IPS-18a (cell line): ENCODE results near the gene HYOU1.

Source experiments
- H3K27ac ChIP-seq: one replicate; pipeline ENCODE4 v1.5.1; 2013; ENCODE audit warnings: low read length
- H3K27me3 ChIP-seq: one replicate; pipeline ENCODE4 v1.6.1; 2013; ENCODE audit warnings: mild to moderate bottlenecking, low read length; ENCODE audit not compliant: control insufficient read depth, insufficient read depth
- H3K36me3 ChIP-seq: one replicate; pipeline ENCODE4 v1.6.1; 2013; ENCODE audit warnings: low read depth, low read length; ENCODE audit not compliant: control insufficient read depth
- H3K4me1 ChIP-seq: one replicate; pipeline ENCODE4 v1.6.1; 2013; ENCODE audit warnings: low read depth, low read length; ENCODE audit not compliant: control insufficient read depth
- H3K4me3 ChIP-seq: one replicate; pipeline ENCODE4 v1.5.1; 2013; ENCODE audit warnings: low read length
- H3K9ac ChIP-seq: one replicate; pipeline ENCODE4 v1.6.1; 2013; ENCODE audit warnings: mild to moderate bottlenecking, low read length, moderate library complexity
- H3K9me3 ChIP-seq: one replicate; pipeline ENCODE4 v1.6.1; 2013; ENCODE audit warnings: low read depth, low read length; ENCODE audit not compliant: control insufficient read depth

Gene HYOU1

DNA sequence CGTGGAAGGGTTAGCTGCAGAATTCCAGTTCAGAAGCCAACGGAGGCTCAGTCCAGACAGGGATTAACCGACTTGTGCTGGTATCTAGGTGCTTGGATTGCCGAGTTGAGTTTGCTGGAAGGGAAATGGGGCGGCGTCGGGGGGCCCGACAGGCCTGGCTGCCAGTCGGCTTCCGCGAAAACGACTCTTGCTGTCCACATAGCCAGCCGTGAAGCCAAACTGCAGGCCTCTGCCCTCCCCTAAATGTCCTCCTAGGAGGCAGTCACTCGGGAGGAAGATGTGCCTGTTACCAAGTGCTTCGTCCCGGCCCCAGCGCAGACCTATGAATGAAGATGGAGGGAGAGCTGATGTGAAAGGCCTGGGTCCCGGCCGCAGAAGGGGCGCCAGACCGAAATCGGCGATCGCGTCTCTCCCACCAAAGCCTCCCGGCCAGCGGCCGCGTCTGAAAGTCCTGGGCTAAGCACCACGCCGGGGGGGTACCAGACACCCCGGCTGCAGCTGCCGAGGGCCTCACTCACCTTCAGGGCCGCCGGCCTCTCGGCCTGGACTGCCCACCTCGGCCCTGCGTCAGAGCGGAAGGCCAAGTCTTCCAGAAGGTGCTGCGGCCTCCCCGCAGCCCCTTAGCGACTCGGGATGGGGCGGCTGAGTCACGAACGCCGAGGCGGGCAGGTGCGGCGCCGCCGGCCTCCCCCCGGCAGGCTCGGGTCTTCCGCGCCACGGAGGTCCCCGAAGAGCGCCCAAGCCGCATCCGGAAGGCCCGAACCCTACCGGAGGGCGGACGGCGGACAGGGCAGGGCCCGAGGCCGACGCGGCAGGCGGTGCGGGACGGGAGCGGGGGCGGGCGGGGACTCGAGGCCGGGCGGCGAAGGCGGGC, 37.2 kb upstream of the HYOU1 start:
- no peaks in the 10 kb centered on the region for H3K27me3 ChIP-seq
- H3K36me3 ChIP-seq, result peaks cover 49% of the 10 kb centered on the region
- peak overlapping the region; percentile 97 for H3K9ac ChIP-seq
- peak overlapping the region; percentile 92 for H3K4me3 ChIP-seq
- no peaks in the 10 kb centered on the region for H3K9me3 ChIP-seq
- H3K4me1 ChIP-seq, result peaks cover 17% of the 10 kb centered on the region
- no peak overlapping the region for H3K27ac ChIP-seq

DNA sequence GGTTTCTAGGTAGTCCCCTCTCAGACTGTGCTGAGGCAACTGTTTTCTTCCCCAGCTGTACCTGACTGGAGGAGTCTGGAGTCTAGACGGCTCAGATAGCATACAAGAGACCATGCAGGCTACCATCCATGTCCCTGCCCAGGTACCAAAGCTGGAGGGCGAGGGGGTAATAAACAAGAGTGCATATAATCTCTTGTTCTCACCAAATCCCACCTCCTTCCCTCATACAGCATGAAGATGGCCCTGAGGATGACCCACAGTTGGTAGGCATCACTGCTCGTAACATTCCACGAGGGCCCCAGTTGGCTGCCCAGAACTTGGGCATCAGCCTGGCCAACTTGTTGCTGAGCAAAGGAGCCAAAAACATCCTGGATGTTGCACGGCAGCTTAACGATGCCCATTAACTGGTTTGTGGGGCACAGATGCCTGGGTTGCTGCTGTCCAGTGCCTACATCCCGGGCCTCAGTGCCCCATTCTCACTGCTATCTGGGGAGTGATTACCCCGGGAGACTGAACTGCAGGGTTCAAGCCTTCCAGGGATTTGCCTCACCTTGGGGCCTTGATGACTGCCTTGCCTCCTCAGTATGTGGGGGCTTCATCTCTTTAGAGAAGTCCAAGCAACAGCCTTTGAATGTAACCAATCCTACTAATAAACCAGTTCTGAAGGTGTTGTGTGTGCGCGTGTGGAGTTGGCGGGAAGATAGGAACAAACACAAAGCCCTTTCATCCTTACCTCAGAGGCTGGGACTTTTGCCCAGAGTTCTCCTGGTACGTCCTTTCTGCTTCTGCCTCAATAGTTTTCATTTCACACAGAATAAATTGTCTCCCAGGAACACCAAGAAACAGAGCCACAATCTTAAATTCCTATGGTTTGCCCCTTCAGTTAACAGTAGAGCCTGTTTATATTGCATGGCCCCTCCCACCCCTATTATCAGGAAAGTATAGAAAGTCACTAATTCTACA, 36.2 kb upstream of the HYOU1 start:
- H3K36me3 ChIP-seq, result peaks cover 43% of the 10 kb centered on the region
- no peak overlapping the region for H3K27ac ChIP-seq
- peak overlapping the region; percentile 92 for H3K4me3 ChIP-seq
- peak overlapping the region; percentile 97 for H3K9ac ChIP-seq
- no peaks in the 10 kb centered on the region for H3K9me3 ChIP-seq
- no peaks in the 10 kb centered on the region for H3K27me3 ChIP-seq
- H3K4me1 ChIP-seq, result peaks cover 17% of the 10 kb centered on the region

DNA sequence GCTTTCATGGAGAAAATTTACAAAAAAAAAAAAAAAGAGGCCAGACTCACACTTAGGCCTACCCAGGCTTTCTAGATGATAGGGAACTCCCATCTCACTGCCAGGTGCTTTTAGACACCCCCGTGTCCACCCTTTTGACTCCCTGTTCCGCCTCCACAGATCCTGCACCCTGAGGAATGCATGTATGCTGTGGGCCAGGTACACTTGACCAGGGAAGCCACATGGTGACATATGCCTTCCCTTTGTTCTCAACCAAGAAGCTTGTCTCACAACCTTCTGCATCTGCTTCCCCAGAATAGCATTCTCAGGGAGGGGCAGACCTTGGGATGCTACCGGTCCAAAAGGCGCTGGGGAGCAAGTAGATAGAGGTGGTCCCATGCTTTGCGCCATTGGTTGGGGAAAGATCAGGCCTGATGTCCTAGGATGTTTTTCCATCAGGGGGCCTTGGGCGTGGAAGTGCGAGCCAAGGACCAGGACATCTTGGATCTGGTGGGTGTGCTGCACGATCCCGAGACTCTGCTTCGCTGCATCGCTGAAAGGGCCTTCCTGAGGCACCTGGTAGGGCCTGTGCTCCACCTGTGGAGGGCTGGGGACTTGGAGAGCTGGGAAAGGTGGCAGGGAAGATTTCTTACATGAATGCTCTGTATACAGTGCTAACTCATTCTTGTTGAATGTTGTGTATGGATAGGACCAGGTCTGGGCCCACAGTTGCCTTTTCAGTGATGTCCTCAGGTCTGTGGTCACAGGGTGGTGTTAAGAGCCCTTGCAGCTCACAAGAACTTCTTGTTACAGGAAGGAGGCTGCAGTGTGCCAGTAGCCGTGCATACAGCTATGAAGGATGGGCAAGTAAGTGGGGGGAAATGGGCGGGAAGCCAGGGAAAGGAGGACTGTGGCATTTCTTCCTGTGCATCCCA, 35.2 kb upstream of the HYOU1 start:
- H3K27ac ChIP-seq, result no peak overlapping the region
- H3K4me1 ChIP-seq, result peaks cover 17% of the 10 kb centered on the region
- H3K9me3 ChIP-seq, result no peaks in the 10 kb centered on the region
- peak overlapping the region; percentile 97 for H3K9ac ChIP-seq
- H3K36me3 ChIP-seq, result peaks cover 34% of the 10 kb centered on the region
- H3K27me3 ChIP-seq, result no peaks in the 10 kb centered on the region
- peak overlapping the region; percentile 92 for H3K4me3 ChIP-seq

DNA sequence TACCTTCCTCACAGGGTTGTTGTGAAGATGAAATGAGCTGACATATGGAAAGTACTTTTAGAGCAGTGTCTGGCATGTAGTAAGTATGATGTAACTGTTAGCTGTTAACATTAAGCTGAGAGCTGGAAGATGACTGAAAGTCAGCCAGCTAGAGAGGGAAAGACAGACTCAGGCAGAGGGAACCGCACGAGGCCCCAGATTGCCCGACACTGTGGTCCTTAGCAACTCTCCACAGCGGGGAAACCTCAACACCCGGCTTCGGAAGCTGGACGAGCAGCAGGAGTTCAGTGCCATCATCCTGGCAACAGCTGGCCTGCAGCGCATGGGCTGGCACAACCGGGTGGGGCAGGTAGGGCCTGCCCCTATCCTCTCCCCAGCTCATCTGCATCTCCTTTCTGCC, 34.2 kb upstream of the HYOU1 start:
- Histone ChIP-seq H3K4me3 (no peak overlapping the region), H3K27ac (no peak overlapping the region), H3K27me3 (no peaks in the 10 kb centered on the region), H3K4me1 (peaks cover 17% of the 10 kb centered on the region), H3K9me3 (no peaks in the 10 kb centered on the region), H3K9ac (no peak overlapping the region), H3K36me3 (peaks cover 31% of the 10 kb centered on the region)

DNA sequence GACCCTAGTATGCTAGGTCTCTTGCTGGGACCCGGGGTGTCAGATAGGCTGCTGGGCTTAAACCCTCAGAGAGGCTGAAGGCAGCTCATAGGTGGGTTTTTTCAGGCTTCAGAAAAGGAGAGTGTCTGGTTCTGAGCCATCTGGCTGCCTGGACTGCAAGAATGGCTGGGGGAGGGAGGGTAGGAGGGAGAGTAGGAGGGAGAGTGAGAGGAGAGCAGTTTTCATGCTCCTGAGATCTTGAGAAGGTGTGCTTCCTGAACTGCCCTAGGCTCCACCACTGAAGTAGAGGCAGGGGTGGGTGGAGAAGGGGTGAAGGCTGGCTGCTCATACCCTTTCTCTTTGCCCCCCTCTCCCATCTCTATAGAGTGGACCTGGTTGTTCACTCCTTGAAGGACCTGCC, 32.3 kb upstream of the HYOU1 start:
- Histone ChIP-seq H3K4me1 (peaks cover 12% of the 10 kb centered on the region), H3K36me3 (peaks cover 31% of the 10 kb centered on the region), H3K9ac (no peak overlapping the region), H3K9me3 (no peaks in the 10 kb centered on the region), H3K27ac (no peak overlapping the region), H3K4me3 (no peak overlapping the region), H3K27me3 (no peaks in the 10 kb centered on the region)

DNA sequence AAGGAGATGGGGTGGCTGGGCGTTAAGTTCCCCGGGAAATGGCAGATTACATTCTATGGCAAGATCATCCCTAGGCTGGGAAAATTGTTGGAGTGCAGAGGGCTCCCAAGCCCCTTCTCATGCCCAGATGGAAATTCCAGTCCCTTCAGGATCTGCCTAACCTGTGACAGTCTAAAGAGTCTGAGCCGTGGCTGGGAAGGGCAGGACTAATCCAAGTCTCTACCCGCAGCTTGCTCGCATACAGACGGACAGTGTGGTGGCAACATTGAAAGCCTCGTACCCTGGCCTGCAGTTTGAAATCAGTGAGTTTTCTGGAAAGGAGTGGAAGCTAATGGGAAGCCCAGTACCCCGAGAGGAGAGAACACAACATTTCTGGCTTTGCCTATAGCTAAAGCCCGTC, 31.4 kb upstream of the HYOU1 start:
- Histone ChIP-seq H3K27me3 (no peaks in the 10 kb centered on the region), H3K9ac (no peak overlapping the region), H3K9me3 (no peaks in the 10 kb centered on the region), H3K27ac (no peak overlapping the region), H3K36me3 (peaks cover 25% of the 10 kb centered on the region), H3K4me1 (peaks cover 12% of the 10 kb centered on the region), H3K4me3 (no peak overlapping the region)

DNA sequence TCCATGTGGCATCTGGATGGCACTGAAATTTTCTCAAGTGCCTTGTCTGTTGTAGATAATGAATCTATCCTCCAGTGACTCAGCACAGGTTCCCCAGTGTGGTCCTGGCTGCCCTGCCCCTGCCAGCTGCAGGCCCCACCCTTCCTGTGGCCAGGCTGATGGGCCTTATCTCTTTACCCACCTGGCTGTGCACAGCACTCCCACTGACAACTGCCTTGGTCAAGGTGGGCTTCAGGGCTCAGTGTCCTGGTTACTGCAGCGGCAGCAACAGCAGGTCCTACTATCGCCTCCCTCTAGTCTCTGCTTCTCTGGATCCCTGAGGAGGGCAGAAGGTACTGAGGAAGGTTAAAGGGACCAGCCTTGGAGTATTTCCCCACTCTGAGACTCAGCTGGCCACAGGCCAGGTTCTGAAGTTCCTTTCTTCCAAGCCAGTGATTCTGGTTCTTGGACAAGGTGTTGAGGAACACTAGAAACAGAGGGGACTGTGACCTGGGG, 30.8 kb upstream of the HYOU1 start:
- Histone ChIP-seq H3K27ac (no peak overlapping the region), H3K9me3 (no peaks in the 10 kb centered on the region), H3K4me3 (no peak overlapping the region), H3K36me3 (peaks cover 19% of the 10 kb centered on the region), H3K27me3 (no peaks in the 10 kb centered on the region), H3K4me1 (peaks cover 8% of the 10 kb centered on the region), H3K9ac (no peak overlapping the region)

DNA sequence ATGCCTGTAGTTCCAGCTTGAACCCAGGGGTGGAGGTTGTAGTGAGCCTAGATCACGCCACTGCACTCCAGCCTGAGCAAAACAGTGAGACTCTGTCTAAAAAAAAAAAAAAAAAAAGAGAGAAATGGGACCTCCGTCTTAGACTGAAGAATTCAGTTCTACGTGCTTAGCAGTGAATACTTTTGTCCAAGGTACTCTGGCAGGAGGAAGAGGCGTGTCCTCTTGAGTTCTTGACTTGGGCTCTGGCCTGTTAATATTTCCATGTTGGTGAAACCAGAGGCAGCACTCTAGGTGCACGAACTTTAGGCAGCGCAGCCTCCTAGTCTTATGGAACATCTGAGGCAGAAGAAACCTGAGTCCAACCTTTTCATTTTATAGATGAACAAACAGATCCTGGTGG, 30.1 kb upstream of the HYOU1 start:
- peaks cover 2% of the 10 kb centered on the region for H3K4me1 ChIP-seq
- no peaks in the 10 kb centered on the region for H3K27me3 ChIP-seq
- H3K36me3 ChIP-seq, result peaks cover 13% of the 10 kb centered on the region
- H3K9ac ChIP-seq, result no peak overlapping the region
- no peaks in the 10 kb centered on the region for H3K9me3 ChIP-seq
- H3K4me3 ChIP-seq, result no peak overlapping the region
- H3K27ac ChIP-seq, result no peak overlapping the region

DNA sequence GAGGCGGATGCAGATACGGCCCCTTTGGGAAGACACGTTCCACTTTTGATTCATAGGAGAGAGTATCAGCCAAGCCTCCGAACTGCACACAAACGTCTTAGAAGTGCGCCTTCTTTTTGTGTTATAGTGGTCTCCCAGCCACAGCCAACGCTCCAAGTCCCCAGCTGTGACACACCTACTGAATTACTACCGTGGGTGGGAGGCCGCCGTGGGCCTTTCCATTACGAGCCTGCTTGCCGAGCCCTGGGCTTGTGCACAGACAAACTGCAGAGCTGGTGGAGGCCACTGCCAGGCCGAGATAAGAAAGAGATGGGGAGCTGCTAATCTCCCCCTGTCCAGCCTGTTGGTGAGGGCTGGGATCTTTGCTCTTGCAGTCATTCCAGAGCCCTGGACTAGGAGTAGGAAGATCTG, 28.4 kb upstream of the HYOU1 start:
- peak overlapping the region; percentile 96 for H3K9ac ChIP-seq
- H3K4me3 ChIP-seq, result peak overlapping the region; percentile 93
- H3K9me3 ChIP-seq, result no peaks in the 10 kb centered on the region
- peak overlapping the region; percentile 94 for H3K27ac ChIP-seq
- peaks cover 21% of the 10 kb centered on the region for H3K36me3 ChIP-seq
- H3K27me3 ChIP-seq, result no peaks in the 10 kb centered on the region
- H3K4me1 ChIP-seq, result no peaks in the 10 kb centered on the region

DNA sequence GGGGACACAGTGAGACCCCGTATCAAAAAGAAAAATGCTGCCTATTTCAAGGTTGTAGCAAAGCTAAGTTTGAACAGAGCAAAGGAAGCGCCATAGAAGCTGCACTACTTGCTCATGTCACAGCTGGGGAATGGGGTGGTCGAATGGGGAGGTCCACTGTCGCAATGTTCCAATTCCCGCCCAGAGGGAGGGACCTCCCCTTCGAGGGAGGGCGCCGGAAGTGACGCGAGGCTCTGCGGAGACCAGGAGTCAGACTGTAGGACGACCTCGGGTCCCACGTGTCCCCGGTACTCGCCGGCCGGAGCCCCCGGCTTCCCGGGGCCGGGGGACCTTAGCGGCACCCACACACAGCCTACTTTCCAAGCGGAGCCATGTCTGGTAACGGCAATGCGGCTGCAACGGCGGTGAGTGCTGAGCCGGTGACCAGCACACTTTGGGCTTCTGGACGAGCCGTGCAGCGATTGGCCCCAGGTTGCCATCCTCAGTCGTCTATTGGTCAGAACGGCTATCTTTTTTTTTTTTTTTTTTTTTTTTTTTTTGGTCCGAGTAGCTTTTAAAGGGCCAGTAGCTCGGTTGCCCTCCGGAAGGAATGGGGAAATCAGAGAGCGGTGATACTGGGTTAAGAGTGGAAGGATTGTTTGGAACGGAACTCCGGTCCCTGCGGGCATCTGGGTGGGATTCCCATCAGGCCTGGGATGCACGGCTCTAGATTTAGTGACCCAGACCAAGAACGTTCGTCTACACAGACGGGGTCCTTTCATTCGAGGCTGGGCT, 27.8 kb upstream of the HYOU1 start, which contains the start of gene HMBS:
TSS of gene HMBS (plus strand) at position 219 of the 774 bp plus-strand sequence. CDS start at position 372, 153 bp downstream.
- H3K4me3 ChIP-seq, result peak within 1 kb of the TSS; percentile 93
- peaks cover 19% of the 10 kb centered on the region for H3K36me3 ChIP-seq
- H3K9me3 ChIP-seq, result no peaks in the 10 kb centered on the region
- H3K27me3 ChIP-seq, result no peaks in the 10 kb centered on the region
- H3K27ac ChIP-seq, result peak within 1 kb of the TSS; percentile 94
- no peaks in the 10 kb centered on the region for H3K4me1 ChIP-seq
- peak within 1 kb of the TSS; percentile 96 for H3K9ac ChIP-seq
